ENCODE data around the gene SLC35D3.

- no peak for TF ChIP-seq CTCF (IDR thresholded peaks at IDR 0.05)
- TF ChIP-seq POLR2AphosphoS5 (IDR thresholded peaks at IDR 0.05): no peak
- no peak for TF ChIP-seq EP300 (IDR thresholded peaks at IDR 0.05; ENCODE audit: low read depth)
Observed at GRCh38 chr6:136887953-136888352, 34.1 kb upstream of the SLC35D3 start.

All from transverse colon (tissue), 4 donors.